SK-N-SH treated with all-trans-retinoic acid at 6 μM for 48 hours (cell line): Measurements from ENCODE around the gene TAS2R50.
"Not testable (repeated sequence)": the region's sequence is repeated elsewhere in the genome, so short reads cannot be mapped to it uniquely, and the experiment has no call there.

Source experiments
- ATAC-seq: fragments of 200-7000 bp; cut with Tn5 transposase; 3 replicates; pipeline ENCODE4 v1.9.1; 2020; ENCODE audit warnings: mild to moderate bottlenecking, moderate library complexity
- ARNTL ChIP-seq: fragments of 450-650 bp; formaldehyde crosslinking; IDR thresholded peaks from 2 replicates; pipeline ENCODE4 v1.5.0; 2020; ENCODE audit warnings: low read depth, mild to moderate bottlenecking, moderate library complexity, borderline replicate concordance
- BACH2 ChIP-seq: fragments of 250-450 bp; sonication (Bioruptor Pico); IDR thresholded peaks from 2 replicates; pipeline ENCODE4 v1.9.0; 2021; ENCODE audit warnings: mild to moderate bottlenecking, borderline replicate concordance
- CSDC2 ChIP-seq: fragments of 250-450 bp; sonication (Bioruptor Pico); IDR thresholded peaks from 2 replicates; pipeline ENCODE4 v1.5.0; 2020; ENCODE audit warnings: mild to moderate bottlenecking, moderate library complexity
- CSRNP3 ChIP-seq: fragments of 250-450 bp; sonication (Bioruptor Pico); IDR thresholded peaks from 2 replicates; pipeline ENCODE4 v1.5.1; 2021; ENCODE audit warnings: mild to moderate bottlenecking, moderate library complexity
- ESRRG ChIP-seq: fragments of 250-450 bp; sonication (Bioruptor Pico); IDR thresholded peaks from 2 replicates; pipeline ENCODE4 v1.6.1; 2021; ENCODE audit warnings: mild to moderate bottlenecking
- GLIS3 ChIP-seq: fragments of 250-450 bp; sonication (Bioruptor Pico); IDR thresholded peaks from 2 replicates; pipeline ENCODE4 v1.5.0; 2020; ENCODE audit warnings: mild to moderate bottlenecking, moderate library complexity
- OSR1 ChIP-seq: fragments of 250-450 bp; sonication (Bioruptor Pico); IDR thresholded peaks from 2 replicates; pipeline ENCODE4 v1.8.0; 2022; ENCODE audit warnings: moderate library complexity, mild to moderate bottlenecking, inconsistent platforms
- POU6F1 ChIP-seq: fragments of 250-450 bp; sonication (Bioruptor Pico); IDR thresholded peaks from 2 replicates; pipeline ENCODE4 v1.8.0; 2021; ENCODE audit warnings: low read depth, mild to moderate bottlenecking, moderate library complexity, borderline replicate concordance
- PPARA ChIP-seq: fragments of 250-450 bp; sonication (Bioruptor Pico); IDR thresholded peaks from 2 replicates; pipeline ENCODE4 v1.5.0; 2020; ENCODE audit warnings: mild to moderate bottlenecking, borderline replicate concordance
- SNAI2 ChIP-seq: fragments of 250-450 bp; sonication (Bioruptor Pico); IDR thresholded peaks from 2 replicates; pipeline ENCODE4 v1.5.0; 2020; ENCODE audit warnings: mild to moderate bottlenecking, moderate library complexity
- TCF4 ChIP-seq: fragments of 250-450 bp; sonication (Bioruptor Pico); IDR thresholded peaks from 2 replicates; pipeline ENCODE4 v1.8.0; 2021; ENCODE audit warnings: mild to moderate bottlenecking, moderate library complexity, borderline replicate concordance
- TOX ChIP-seq: fragments of 250-450 bp; sonication (Bioruptor Pico); IDR thresholded peaks from 2 replicates; pipeline ENCODE4 v1.8.0; 2021; ENCODE audit warnings: mild to moderate bottlenecking, moderate library complexity, borderline replicate concordance
- ZC3H10 ChIP-seq: fragments of 250-450 bp; sonication (Bioruptor Pico); IDR thresholded peaks from 2 replicates; pipeline ENCODE4 v1.5.1; 2021; ENCODE audit warnings: mild to moderate bottlenecking, moderate library complexity
- ZFP3 ChIP-seq: fragments of 250-450 bp; sonication (Bioruptor Pico); IDR thresholded peaks from 2 replicates; pipeline ENCODE4 v1.5.0; 2020; ENCODE audit warnings: mild to moderate bottlenecking, moderate library complexity
- ZFP30 ChIP-seq: fragments of 450-650 bp; formaldehyde crosslinking; IDR thresholded peaks from 2 replicates; pipeline ENCODE4 v1.5.0; 2022; ENCODE audit warnings: mild to moderate bottlenecking, moderate library complexity
- ZNF565 ChIP-seq: fragments of 450-650 bp; formaldehyde crosslinking; conservative IDR thresholded peaks from 2 replicates; pipeline ENCODE4 v1.5.0; 2020; ENCODE audit warnings: low read depth, mild to moderate bottlenecking, moderate library complexity
- ZNF70 ChIP-seq: fragments of 450-650 bp; formaldehyde crosslinking; IDR thresholded peaks from 2 replicates; pipeline ENCODE4 v1.5.0; 2020; ENCODE audit warnings: mild to moderate bottlenecking, moderate library complexity
- ZNF8 ChIP-seq: fragments of 450-650 bp; formaldehyde crosslinking; IDR thresholded peaks from 2 replicates; pipeline ENCODE4 v1.5.0; 2020; ENCODE audit warnings: mild to moderate bottlenecking, moderate library complexity
- TF ChIP-seq, protein P1 (sequence below): fragments of 250-450 bp; sonication (Bioruptor Pico); IDR thresholded peaks from 2 replicates; pipeline ENCODE4 v1.5.0; 2020; ENCODE audit warnings: mild to moderate bottlenecking, moderate library complexity
- TF ChIP-seq, protein P2 (sequence below): fragments of 250-450 bp; sonication (Bioruptor Pico); IDR thresholded peaks from 2 replicates; pipeline ENCODE4 v1.8.0; 2020; ENCODE audit warnings: mild to moderate bottlenecking, moderate library complexity, borderline replicate concordance

Gene TAS2R50, protein sequence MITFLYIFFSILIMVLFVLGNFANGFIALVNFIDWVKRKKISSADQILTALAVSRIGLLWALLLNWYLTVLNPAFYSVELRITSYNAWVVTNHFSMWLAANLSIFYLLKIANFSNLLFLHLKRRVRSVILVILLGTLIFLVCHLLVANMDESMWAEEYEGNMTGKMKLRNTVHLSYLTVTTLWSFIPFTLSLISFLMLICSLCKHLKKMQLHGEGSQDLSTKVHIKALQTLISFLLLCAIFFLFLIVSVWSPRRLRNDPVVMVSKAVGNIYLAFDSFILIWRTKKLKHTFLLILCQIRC

DNA sequence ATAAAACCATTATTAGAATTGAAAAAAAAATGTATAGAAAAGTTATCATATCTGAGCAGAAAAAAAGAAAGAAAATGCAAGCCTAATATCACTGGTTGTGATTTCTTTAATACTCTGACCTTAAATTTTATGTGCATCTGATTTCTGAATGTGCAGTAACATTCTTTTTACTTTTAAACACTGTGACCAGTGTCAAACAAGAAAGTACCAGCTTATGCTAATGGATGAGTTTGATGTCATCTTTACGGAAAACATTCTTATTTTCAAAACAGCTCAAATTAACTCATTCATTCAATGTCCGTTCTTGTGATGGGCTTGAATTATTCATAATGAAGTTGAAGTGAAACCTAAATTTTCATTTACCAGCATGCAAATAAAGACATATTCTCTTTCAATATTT is at the start of gene TAS2R50:
TSS of gene TAS2R50 (minus strand) at position 101 of the 400 bp plus-strand sequence. CDS start at position 49, 52 bp downstream.
- TF ChIP-seq PPARA (CRISPR knock-in tag) (no peak), GLIS3 (no peak), ZNF565 (CRISPR knock-in tag) (no peak), OSR1 (CRISPR knock-in tag) (no peak), TCF4 (CRISPR knock-in tag) (no peak), ARNTL (CRISPR knock-in tag) (no peak), ESRRG (CRISPR knock-in tag) (no peak), ZC3H10 (CRISPR knock-in tag) (no peak), ZNF70 (no peak)
- TF ChIP-seq, protein P1, sequence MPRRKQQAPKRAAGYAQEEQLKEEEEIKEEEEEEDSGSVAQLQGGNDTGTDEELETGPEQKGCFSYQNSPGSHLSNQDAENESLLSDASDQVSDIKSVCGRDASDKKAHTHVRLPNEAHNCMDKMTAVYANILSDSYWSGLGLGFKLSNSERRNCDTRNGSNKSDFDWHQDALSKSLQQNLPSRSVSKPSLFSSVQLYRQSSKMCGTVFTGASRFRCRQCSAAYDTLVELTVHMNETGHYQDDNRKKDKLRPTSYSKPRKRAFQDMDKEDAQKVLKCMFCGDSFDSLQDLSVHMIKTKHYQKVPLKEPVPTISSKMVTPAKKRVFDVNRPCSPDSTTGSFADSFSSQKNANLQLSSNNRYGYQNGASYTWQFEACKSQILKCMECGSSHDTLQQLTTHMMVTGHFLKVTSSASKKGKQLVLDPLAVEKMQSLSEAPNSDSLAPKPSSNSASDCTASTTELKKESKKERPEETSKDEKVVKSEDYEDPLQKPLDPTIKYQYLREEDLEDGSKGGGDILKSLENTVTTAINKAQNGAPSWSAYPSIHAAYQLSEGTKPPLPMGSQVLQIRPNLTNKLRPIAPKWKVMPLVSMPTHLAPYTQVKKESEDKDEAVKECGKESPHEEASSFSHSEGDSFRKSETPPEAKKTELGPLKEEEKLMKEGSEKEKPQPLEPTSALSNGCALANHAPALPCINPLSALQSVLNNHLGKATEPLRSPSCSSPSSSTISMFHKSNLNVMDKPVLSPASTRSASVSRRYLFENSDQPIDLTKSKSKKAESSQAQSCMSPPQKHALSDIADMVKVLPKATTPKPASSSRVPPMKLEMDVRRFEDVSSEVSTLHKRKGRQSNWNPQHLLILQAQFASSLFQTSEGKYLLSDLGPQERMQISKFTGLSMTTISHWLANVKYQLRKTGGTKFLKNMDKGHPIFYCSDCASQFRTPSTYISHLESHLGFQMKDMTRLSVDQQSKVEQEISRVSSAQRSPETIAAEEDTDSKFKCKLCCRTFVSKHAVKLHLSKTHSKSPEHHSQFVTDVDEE (CRISPR knock-in tag): no peak
- TF ChIP-seq, protein P2, sequence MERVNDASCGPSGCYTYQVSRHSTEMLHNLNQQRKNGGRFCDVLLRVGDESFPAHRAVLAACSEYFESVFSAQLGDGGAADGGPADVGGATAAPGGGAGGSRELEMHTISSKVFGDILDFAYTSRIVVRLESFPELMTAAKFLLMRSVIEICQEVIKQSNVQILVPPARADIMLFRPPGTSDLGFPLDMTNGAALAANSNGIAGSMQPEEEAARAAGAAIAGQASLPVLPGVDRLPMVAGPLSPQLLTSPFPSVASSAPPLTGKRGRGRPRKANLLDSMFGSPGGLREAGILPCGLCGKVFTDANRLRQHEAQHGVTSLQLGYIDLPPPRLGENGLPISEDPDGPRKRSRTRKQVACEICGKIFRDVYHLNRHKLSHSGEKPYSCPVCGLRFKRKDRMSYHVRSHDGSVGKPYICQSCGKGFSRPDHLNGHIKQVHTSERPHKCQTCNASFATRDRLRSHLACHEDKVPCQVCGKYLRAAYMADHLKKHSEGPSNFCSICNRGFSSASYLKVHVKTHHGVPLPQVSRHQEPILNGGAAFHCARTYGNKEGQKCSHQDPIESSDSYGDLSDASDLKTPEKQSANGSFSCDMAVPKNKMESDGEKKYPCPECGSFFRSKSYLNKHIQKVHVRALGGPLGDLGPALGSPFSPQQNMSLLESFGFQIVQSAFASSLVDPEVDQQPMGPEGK: no peak
- ATAC-seq: no peak

GRCh38 chr12:11033959-11034358 is 47.2 kb upstream of the TAS2R50 start:
- ATAC-seq: not testable (repeated sequence)

GRCh38 chr12:11031307-11031706 is 44.6 kb upstream of the TAS2R50 start, which contains the start of gene TAS2R31:
TAS2R31 (minus strand) TSS chr12:11031407; CDS start chr12:11031335, 72 bp downstream.
- TF ChIP-seq ZFP3 (CRISPR knock-in tag) (no peak), CSRNP3 (CRISPR knock-in tag) (no peak), TOX (CRISPR knock-in tag) (no peak), ZNF70 (no peak), PPARA (CRISPR knock-in tag) (no peak), BACH2 (no peak), SNAI2 (CRISPR knock-in tag) (no peak), TCF4 (CRISPR knock-in tag) (no peak), GLIS3 (no peak)
- TF ChIP-seq, protein P1 (CRISPR knock-in tag): no peak
- no peak for ATAC-seq

DNA sequence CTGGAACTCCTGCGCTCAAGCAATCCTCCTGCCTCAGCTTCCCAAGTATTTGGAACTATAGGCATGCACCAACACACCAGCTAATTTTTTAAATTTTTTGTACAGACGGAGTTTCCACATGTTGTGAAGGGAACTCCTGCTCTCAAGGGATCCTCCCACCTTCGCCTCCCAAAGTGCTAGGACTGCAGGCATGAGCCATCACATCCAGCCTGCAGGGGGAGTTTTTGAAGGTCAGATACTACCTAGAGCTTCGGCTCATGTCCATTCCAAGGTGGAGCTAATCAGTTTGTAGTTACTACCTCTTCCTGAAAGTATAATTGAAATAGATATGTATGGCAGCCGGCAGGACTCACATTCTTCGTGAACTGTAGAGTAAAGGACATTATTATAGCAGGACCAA is 39.4 kb upstream of the TAS2R50 start:
- no peak for ATAC-seq
- TF ChIP-seq ZFP3 (CRISPR knock-in tag) (no peak), GLIS3 (no peak), PPARA (CRISPR knock-in tag) (no peak), ZNF70 (no peak), ARNTL (CRISPR knock-in tag) (no peak), CSDC2 (no peak), ZNF8 (CRISPR knock-in tag) (no peak), OSR1 (CRISPR knock-in tag) (no peak), ZNF565 (CRISPR knock-in tag) (no peak), ZFP30 (CRISPR knock-in tag) (no peak), TCF4 (CRISPR knock-in tag) (no peak), BACH2 (no peak), POU6F1 (CRISPR knock-in tag) (no peak), ESRRG (CRISPR knock-in tag) (no peak)
- TF ChIP-seq, protein P1 (CRISPR knock-in tag): no peak
